Caco-2 (cell line): ENCODE results near the gene PLCXD1. TPM values are rescaled to one million over a fixed set of nuclear protein-coding genes. Genes with fewer than 3 reads are reported as not detected.
A peak's percentile ranks its signal among the peaks of the same experiment; 100 is the strongest.

Experiments used
- BruUV-seq: library from RNA; stranded (reverse); fragments of 400-500 nt; replicated peaks from 2 replicates; lab custom pipeline; 2021; lab: Mats Ljungman, UMichigan
- CTCF ChIA-PET: fragments of 300-600 bp; sonication (Branson Sonifier 250); formaldehyde crosslinking; loops from one replicate; lab custom pipeline; 2022; ENCODE audit warnings: antibody characterized with exemption; lab: Charles Lee
- POLR2A ChIA-PET: fragments of 300-600 bp; sonication (Branson Sonifier 250); formaldehyde crosslinking; loops from one replicate; lab custom pipeline; 2022; ENCODE audit warnings: antibody characterized with exemption; lab: Charles Lee
- DNase-seq, 2 experiments: peaks; one replicate each; pipeline versions ENCODE4 v3.0.0 to v3.0.0-alpha.2; 2020 to 2022
- H3K27me3 ChIP-seq: replicated peaks from 2 replicates; pipeline ENCODE4 v1.6.0; 2011; ENCODE audit warnings: low read length; ENCODE audit not compliant: control insufficient read depth, insufficient read depth
- H3K36me3 ChIP-seq: 2 replicates; pipeline ENCODE4 v1.5.1; 2011; ENCODE audit warnings: low read length; ENCODE audit not compliant: control insufficient read depth, insufficient read depth
- H3K4me1 ChIP-seq: fragments of 250-450 bp; sonication (Bioruptor Pico); 2 replicates; pipeline ENCODE4 v1.5.1; 2020; ENCODE audit warnings: mild to moderate bottlenecking
- H3K4me3 ChIP-seq: 2 replicates; pipeline ENCODE4 v1.5.1; 2011; ENCODE audit warnings: low read depth, mild to moderate bottlenecking, control low read depth, low read length
- H3K9me3 ChIP-seq: fragments of 250-450 bp; sonication (Bioruptor Pico); 2 replicates; pipeline ENCODE4 v1.5.1; 2020; ENCODE audit warnings: mild to moderate bottlenecking, moderate library complexity
- H3K27ac Mint-ChIP-seq: one replicate; pipeline ENCODE4 v1.8.0; 2022; ENCODE audit warnings: mixed read lengths; ENCODE audit not compliant: unreplicated experiment
- H3K27me3 Mint-ChIP-seq: one replicate; pipeline ENCODE4 v1.8.0; 2022; ENCODE audit warnings: mixed read lengths; ENCODE audit not compliant: insufficient read depth, unreplicated experiment
- H3K36me3 Mint-ChIP-seq: one replicate; pipeline ENCODE4 v1.8.0; 2022; ENCODE audit warnings: mild to moderate bottlenecking, mixed read lengths; ENCODE audit not compliant: insufficient read depth, unreplicated experiment
- H3K4me1 Mint-ChIP-seq: one replicate; pipeline ENCODE4 v1.8.0; 2022; ENCODE audit warnings: low read depth, mixed read lengths; ENCODE audit not compliant: unreplicated experiment
- H3K4me3 Mint-ChIP-seq: one replicate; pipeline ENCODE4 v1.8.0; 2022; ENCODE audit warnings: mild to moderate bottlenecking, moderate library complexity, mixed read lengths; ENCODE audit not compliant: unreplicated experiment
- H3K9me3 Mint-ChIP-seq: one replicate; pipeline ENCODE4 v1.8.0; 2022; ENCODE audit warnings: mixed read lengths; ENCODE audit not compliant: unreplicated experiment
- CTCF ChIP-seq, 2 experiments: fragments of 200-600 bp in 1 of 2; IDR thresholded peaks; 1 replicate in 1 of 2; 2 replicates in 1 of 2; pipeline versions ENCODE4 v1.5.1 to v1.8.0; 2011 to 2022; ENCODE audit warnings: antibody characterized with exemption in 1 of 2, control low read depth in 1 of 2, inconsistent platforms in 1 of 2, low read depth in 1 of 2, low read length in 1 of 2, mild to moderate bottlenecking in 1 of 2, moderate library complexity in 1 of 2; ENCODE audit not compliant: insufficient read depth in 1 of 2, severe bottlenecking in 1 of 2, unreplicated experiment in 1 of 2
- intact Hi-C: fragments of 100-400 bp; cut with micrococcal nuclease; formaldehyde crosslinking; loops from one replicate; pipeline ENCODE4 v1.10.0; 2022; ENCODE audit not compliant: unreplicated experiment
- total RNA-seq: library from RNA; stranded (reverse); gene quantifications from 2 replicates; pipeline ENCODE4 v1.2.3, GENCODE V29; 2022

PLCXD1 gene
- total RNA-seq, 1 experiment from 2014 or later = 53.9 TPM

DNA sequence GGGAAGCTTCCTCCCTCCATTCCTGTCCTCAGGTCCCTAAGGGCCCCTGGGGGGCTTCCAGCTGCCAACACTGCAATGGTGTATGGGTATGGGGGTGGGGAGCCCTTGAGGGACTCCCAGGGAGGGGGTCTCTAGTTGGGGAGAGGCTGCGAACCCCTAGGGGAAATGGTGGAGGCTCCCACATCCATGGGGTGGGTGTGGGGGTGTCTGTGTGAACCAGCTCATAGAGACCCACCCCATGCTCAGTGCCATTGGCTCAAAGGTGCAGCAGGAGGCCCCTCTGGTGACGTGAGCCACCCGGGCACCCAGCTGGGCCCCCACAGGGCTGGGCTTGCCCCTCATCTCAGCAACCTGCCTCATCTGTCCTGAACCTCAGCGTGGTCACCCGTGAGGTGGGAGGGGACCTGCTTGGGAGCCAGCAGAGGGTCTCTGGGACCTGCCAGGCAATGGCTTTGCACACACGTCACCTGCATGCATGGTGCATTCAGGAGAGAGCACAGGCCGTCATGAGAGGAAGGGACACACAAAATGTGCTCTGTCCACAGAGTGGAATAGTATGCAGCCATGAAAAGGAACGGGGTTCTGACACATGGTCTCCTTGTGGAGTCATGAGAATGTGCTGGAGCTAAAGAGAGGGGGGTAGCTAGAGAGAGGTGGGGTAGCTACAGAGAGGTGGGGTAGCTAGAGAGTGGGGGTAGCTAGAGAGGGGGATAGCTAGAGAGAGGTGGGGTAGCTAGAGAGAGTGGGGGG, 22.7 kb upstream of the PLCXD1 start:
- H3K27me3 ChIP-seq = no peaks in the 10 kb centered on the region
- no TSS peak for BruUV-seq
- no peak overlapping the region for H3K4me3 Mint-ChIP-seq
- ChIA-PET POLR2A (no interaction called here), CTCF (no interaction called here)
- no peak for TF ChIP-seq CTCF (IDR thresholded peaks at IDR 0.05; ENCODE audit: insufficient read depth in 1 of 2, low read depth in 1 of 2, low read length in 1 of 2, severe bottlenecking in 1 of 2, unreplicated experiment in 1 of 2)
- H3K4me3 ChIP-seq = no peak overlapping the region
- no peaks in the 10 kb centered on the region for H3K27me3 Mint-ChIP-seq
- H3K4me1 Mint-ChIP-seq = peaks cover 18% of the 10 kb centered on the region
- intact Hi-C loops = no loop called here
- peaks cover 27% of the 10 kb centered on the region for H3K4me1 ChIP-seq
- peaks cover 13% of the 10 kb centered on the region for H3K36me3 Mint-ChIP-seq
- DNase-seq = no peak
- H3K9me3 ChIP-seq = no peaks in the 10 kb centered on the region
- H3K9me3 Mint-ChIP-seq = no peaks in the 10 kb centered on the region
- H3K27ac Mint-ChIP-seq = no peak overlapping the region
- no peaks in the 10 kb centered on the region for H3K36me3 ChIP-seq

- no peak for TF ChIP-seq CTCF (IDR thresholded peaks at IDR 0.05; ENCODE audit: insufficient read depth in 1 of 2, low read depth in 1 of 2, low read length in 1 of 2, severe bottlenecking in 1 of 2, unreplicated experiment in 1 of 2)
- no peak overlapping the region for H3K4me3 Mint-ChIP-seq
- H3K9me3 Mint-ChIP-seq = no peaks in the 10 kb centered on the region
- H3K4me1 Mint-ChIP-seq = peaks cover 29% of the 10 kb centered on the region
- intact Hi-C loops = no loop called here
- H3K4me3 ChIP-seq = no peak overlapping the region
- peaks cover 32% of the 10 kb centered on the region for H3K4me1 ChIP-seq
- peak; percentile 49 to 62 for DNase-seq
- no peaks in the 10 kb centered on the region for H3K9me3 ChIP-seq
- H3K27me3 Mint-ChIP-seq = no peaks in the 10 kb centered on the region
- peaks cover 13% of the 10 kb centered on the region for H3K36me3 Mint-ChIP-seq
- H3K27me3 ChIP-seq = no peaks in the 10 kb centered on the region
- BruUV-seq = no TSS peak
- peak overlapping the region; percentile 48 for H3K27ac Mint-ChIP-seq
- POLR2A ChIA-PET = no interaction called here
- CTCF ChIA-PET = no interaction called here
- no peaks in the 10 kb centered on the region for H3K36me3 ChIP-seq
Observed at GRCh38 chrX:259692-260355, 21.4 kb upstream of the PLCXD1 start.

GRCh38 chrX:261167-261918, 19.8 kb upstream of the PLCXD1 start:
- no TSS peak for BruUV-seq
- Mint-ChIP-seq H3K4me1 (peaks cover 37% of the 10 kb centered on the region), H3K27ac (peak overlapping the region; percentile 92), H3K27me3 (no peaks in the 10 kb centered on the region), H3K36me3 (peaks cover 13% of the 10 kb centered on the region), H3K4me3 (peak overlapping the region; percentile 65), H3K9me3 (no peaks in the 10 kb centered on the region)
- TF ChIP-seq CTCF (IDR thresholded peaks at IDR 0.05; ENCODE audit: insufficient read depth in 1 of 2, low read depth in 1 of 2, low read length in 1 of 2, severe bottlenecking in 1 of 2, unreplicated experiment in 1 of 2) = peak in 1 of 2 experiments; percentile 35
- no peaks in the 10 kb centered on the region for H3K36me3 ChIP-seq
- ChIA-PET CTCF (no interaction called here), POLR2A (no interaction called here)
- H3K4me1 ChIP-seq = peaks cover 38% of the 10 kb centered on the region
- intact Hi-C loops = no loop called here
- H3K27me3 ChIP-seq = no peaks in the 10 kb centered on the region
- no peaks in the 10 kb centered on the region for H3K9me3 ChIP-seq
- DNase-seq = peak; percentile 72 to 84
- H3K4me3 ChIP-seq = peak overlapping the region; percentile 27
